ENCODE data around the gene CRTC2.

Gene CRTC2

GRCh38 chr1:153962088-153963029 is 3.9 kb upstream of the CRTC2 start:
- peak overlapping the region; percentile 76 for H3K4me3 ChIP-seq (ENCODE audit: low read depth, low read length)
- H2AK5ac ChIP-seq (ENCODE audit: low read length), result peak overlapping the region; percentile 60
- peak; percentile 68 to 85 for DNase-seq
- H3K36me3 ChIP-seq (ENCODE audit: control insufficient read depth in 1 of 2, insufficient read depth in 2 of 2, low read length in 2 of 2), result peaks cover 13 to 22% of the 10 kb centered on the region in 2 experiments
- H3K4me1 ChIP-seq (ENCODE audit: control insufficient read depth in 1 of 2, insufficient read depth in 2 of 2, low read length in 2 of 2), result peaks cover 11 to 13% of the 10 kb centered on the region in 2 experiments
- H3K23ac ChIP-seq (ENCODE audit: low read length), result no peak overlapping the region
- H3K27me3 ChIP-seq (ENCODE audit: insufficient read depth, low read length), result no peaks in the 10 kb centered on the region
- H2BK120ac ChIP-seq (ENCODE audit: insufficient read depth, low read length, poor library complexity), result peak overlapping the region; percentile 5
- H3K14ac ChIP-seq (ENCODE audit: low read length), result peak overlapping the region; percentile 95
- H2BK5ac ChIP-seq (ENCODE audit: low read depth, low read length, poor library complexity), result peak overlapping the region; percentile 43
- no CpG with 5 or more reads among the region's 16 CpGs for whole genome bisulfite sequencing (ENCODE audit: extremely low coverage, insufficient coverage, insufficient read length)
- peak overlapping the region; percentile 97 for H3K4ac ChIP-seq (ENCODE audit: low read depth, low read length)
- no peaks in the 10 kb centered on the region for H3K9me3 ChIP-seq (ENCODE audit: insufficient read depth, low read depth, low read length)
- H4K91ac ChIP-seq (ENCODE audit: low read depth, low read length), result peak overlapping the region; percentile 86
- H3K4me2 ChIP-seq (ENCODE audit: low read length), result peak overlapping the region; percentile 86
- peak overlapping the region; percentile 66 for H3K9ac ChIP-seq (ENCODE audit: low read length)
- H4K8ac ChIP-seq (ENCODE audit: low read depth, low read length), result peak overlapping the region; percentile 83
- peak overlapping the region; percentile 47 for H4K12ac ChIP-seq (ENCODE audit: low read depth, low read length)
- H3K79me1 ChIP-seq (ENCODE audit: low read length), result peaks cover 32% of the 10 kb centered on the region
- H3K18ac ChIP-seq (ENCODE audit: low read length), result peak overlapping the region; percentile 94
- H3K27ac ChIP-seq (ENCODE audit: low read depth, low read length), result peak overlapping the region; percentile 90
- H3K79me2 ChIP-seq (ENCODE audit: control insufficient read depth, insufficient read depth, low read length, poor library complexity), result peaks cover 27% of the 10 kb centered on the region
- peak overlapping the region; percentile 23 for H2AFZ ChIP-seq (ENCODE audit: insufficient read depth, low read length, poor library complexity)
- H2BK12ac ChIP-seq (ENCODE audit: low read length), result no peak overlapping the region

DNA sequence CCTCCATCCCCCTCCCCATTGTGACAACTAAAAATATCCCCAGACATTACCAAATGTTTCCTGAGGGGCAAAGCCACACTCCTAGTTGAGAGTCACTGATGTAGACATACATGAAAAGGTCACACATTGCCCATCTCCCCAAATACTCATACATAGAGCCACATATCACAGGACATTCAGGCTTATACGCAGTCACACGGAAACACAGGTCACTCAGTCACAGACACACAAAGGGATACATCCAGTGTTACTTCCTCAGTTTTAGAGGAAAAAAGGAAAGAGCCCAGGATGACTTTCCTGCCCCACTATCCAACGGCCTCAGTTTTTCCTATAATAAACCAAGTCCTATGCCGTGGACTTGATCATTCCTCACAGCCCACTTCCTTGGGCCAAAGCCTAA is 3.0 kb upstream of the CRTC2 start:
- H4K8ac ChIP-seq (ENCODE audit: low read depth, low read length), result no peak overlapping the region
- no CpG with 5 or more reads among the region's 4 CpGs for WGBS (ENCODE audit: extremely low coverage, insufficient coverage, insufficient read length)
- H4K12ac ChIP-seq (ENCODE audit: low read depth, low read length), result no peak overlapping the region

GRCh38 chr1:153960206-153960605 is 1.8 kb upstream of the CRTC2 start:
- Histone ChIP-seq H3K9ac (ENCODE audit: low read length) (no peak overlapping the region), H2BK12ac (ENCODE audit: low read length) (no peak overlapping the region), H4K8ac (ENCODE audit: low read depth, low read length) (no peak overlapping the region), H2AK5ac (ENCODE audit: low read length) (no peak overlapping the region), H3K36me3 (ENCODE audit: control insufficient read depth in 1 of 2, insufficient read depth in 2 of 2, low read length in 2 of 2) (peaks cover 13 to 22% of the 10 kb centered on the region in 2 experiments), H3K4me3 (ENCODE audit: low read depth, low read length) (no peak overlapping the region), H3K14ac (ENCODE audit: low read length) (no peak overlapping the region), H3K9me3 (ENCODE audit: insufficient read depth, low read depth, low read length) (no peaks in the 10 kb centered on the region), H3K4me2 (ENCODE audit: low read length) (no peak overlapping the region), H3K18ac (ENCODE audit: low read length) (no peak overlapping the region), H3K4ac (ENCODE audit: low read depth, low read length) (no peak overlapping the region), H4K91ac (ENCODE audit: low read depth, low read length) (no peak overlapping the region), H3K23ac (ENCODE audit: low read length) (no peak overlapping the region), H3K79me2 (ENCODE audit: control insufficient read depth, insufficient read depth, low read length, poor library complexity) (peaks cover 33% of the 10 kb centered on the region), H3K27me3 (ENCODE audit: insufficient read depth, low read length) (no peaks in the 10 kb centered on the region), H3K27ac (ENCODE audit: low read depth, low read length) (no peak overlapping the region), H2BK5ac (ENCODE audit: low read depth, low read length, poor library complexity) (no peak overlapping the region), H3K79me1 (ENCODE audit: low read length) (peaks cover 28% of the 10 kb centered on the region), H2BK120ac (ENCODE audit: insufficient read depth, low read length, poor library complexity) (no peak overlapping the region), H3K4me1 (ENCODE audit: control insufficient read depth in 1 of 2, insufficient read depth in 2 of 2, low read length in 2 of 2) (peaks cover 15 to 17% of the 10 kb centered on the region in 2 experiments), H2AFZ (ENCODE audit: insufficient read depth, low read length, poor library complexity) (no peak overlapping the region), H4K12ac (ENCODE audit: low read depth, low read length) (no peak overlapping the region)
- WGBS (ENCODE audit: extremely low coverage, insufficient coverage, insufficient read length), result no CpG with 5 or more reads among the region's 11 CpGs
- DNase-seq, result no peak

More for the DNA sequence above, 3.0 kb upstream of the CRTC2 start:
- H2AK5ac ChIP-seq (ENCODE audit: low read length), result no peak overlapping the region
- H3K4me3 ChIP-seq (ENCODE audit: low read depth, low read length), result no peak overlapping the region
- peak overlapping the region; percentile 50 for H3K9ac ChIP-seq (ENCODE audit: low read length)
- H2BK12ac ChIP-seq (ENCODE audit: low read length), result no peak overlapping the region
- H3K18ac ChIP-seq (ENCODE audit: low read length), result no peak overlapping the region
- H3K4me1 ChIP-seq (ENCODE audit: control insufficient read depth in 1 of 2, insufficient read depth in 2 of 2, low read length in 2 of 2), result peaks cover 15 to 19% of the 10 kb centered on the region in 2 experiments
- peak overlapping the region; percentile 97 for H3K4ac ChIP-seq (ENCODE audit: low read depth, low read length)
- no peaks in the 10 kb centered on the region for H3K27me3 ChIP-seq (ENCODE audit: insufficient read depth, low read length)
- H3K23ac ChIP-seq (ENCODE audit: low read length), result no peak overlapping the region
- H4K91ac ChIP-seq (ENCODE audit: low read depth, low read length), result no peak overlapping the region
- peaks cover 28% of the 10 kb centered on the region for H3K79me1 ChIP-seq (ENCODE audit: low read length)
- no peak overlapping the region for H2BK120ac ChIP-seq (ENCODE audit: insufficient read depth, low read length, poor library complexity)
- H3K27ac ChIP-seq (ENCODE audit: low read depth, low read length), result no peak overlapping the region
- H3K9me3 ChIP-seq (ENCODE audit: insufficient read depth, low read depth, low read length), result no peaks in the 10 kb centered on the region
- peaks cover 13 to 22% of the 10 kb centered on the region in 2 experiments for H3K36me3 ChIP-seq (ENCODE audit: control insufficient read depth in 1 of 2, insufficient read depth in 2 of 2, low read length in 2 of 2)
- peaks cover 31% of the 10 kb centered on the region for H3K79me2 ChIP-seq (ENCODE audit: control insufficient read depth, insufficient read depth, low read length, poor library complexity)
- no peak overlapping the region for H2AFZ ChIP-seq (ENCODE audit: insufficient read depth, low read length, poor library complexity)
- DNase-seq, result no peak
- H3K4me2 ChIP-seq (ENCODE audit: low read length), result peak overlapping the region; percentile 86
- H2BK5ac ChIP-seq (ENCODE audit: low read depth, low read length, poor library complexity), result no peak overlapping the region
- peak overlapping the region; percentile 17 for H3K14ac ChIP-seq (ENCODE audit: low read length)

GRCh38 chr1:153959454-153959853 is 1.0 kb upstream of the CRTC2 start:
- Histone ChIP-seq H3K9me3 (ENCODE audit: insufficient read depth, low read depth, low read length) (no peaks in the 10 kb centered on the region), H3K36me3 (ENCODE audit: control insufficient read depth in 1 of 2, insufficient read depth in 2 of 2, low read length in 2 of 2) (peaks cover 19 to 28% of the 10 kb centered on the region in 2 experiments), H4K8ac (ENCODE audit: low read depth, low read length) (no peak overlapping the region), H3K4me2 (ENCODE audit: low read length) (no peak overlapping the region), H3K9ac (ENCODE audit: low read length) (no peak overlapping the region), H2AK5ac (ENCODE audit: low read length) (no peak overlapping the region), H4K91ac (ENCODE audit: low read depth, low read length) (no peak overlapping the region), H3K14ac (ENCODE audit: low read length) (no peak overlapping the region), H3K4me1 (ENCODE audit: control insufficient read depth in 1 of 2, insufficient read depth in 2 of 2, low read length in 2 of 2) (peaks cover 15 to 17% of the 10 kb centered on the region in 2 experiments), H2BK12ac (ENCODE audit: low read length) (no peak overlapping the region), H2BK5ac (ENCODE audit: low read depth, low read length, poor library complexity) (no peak overlapping the region), H3K79me1 (ENCODE audit: low read length) (peaks cover 28% of the 10 kb centered on the region), H3K27ac (ENCODE audit: low read depth, low read length) (no peak overlapping the region), H2AFZ (ENCODE audit: insufficient read depth, low read length, poor library complexity) (no peak overlapping the region), H3K18ac (ENCODE audit: low read length) (no peak overlapping the region), H3K79me2 (ENCODE audit: control insufficient read depth, insufficient read depth, low read length, poor library complexity) (peaks cover 33% of the 10 kb centered on the region), H4K12ac (ENCODE audit: low read depth, low read length) (no peak overlapping the region), H3K27me3 (ENCODE audit: insufficient read depth, low read length) (no peaks in the 10 kb centered on the region), H3K4ac (ENCODE audit: low read depth, low read length) (no peak overlapping the region), H2BK120ac (ENCODE audit: insufficient read depth, low read length, poor library complexity) (no peak overlapping the region), H3K23ac (ENCODE audit: low read length) (no peak overlapping the region), H3K4me3 (ENCODE audit: low read depth, low read length) (no peak overlapping the region)
- DNase-seq, result no peak
- WGBS (ENCODE audit: extremely low coverage, insufficient coverage, insufficient read length), result no CpG with 5 or more reads among the region's 3 CpGs

Measured in trophoblast cell (in vitro differentiated cells and primary cell).